GM12878 (cell line): Measurements from ENCODE around the gene WDR91. TPM values are rescaled to one million over a fixed set of nuclear protein-coding genes. Genes with fewer than 3 reads are reported as not detected.

Experiments
- ATAC-seq: fragments of 200-7000 bp; cut with Tn5 transposase; 3 replicates; pipeline ENCODE4 v1.9.1; 2020; ENCODE audit warnings: mild to moderate bottlenecking, moderate library complexity
- BruUV-seq: library from RNA; stranded (reverse); fragments of 400-500 nt; replicated peaks from 2 replicates; lab custom pipeline; 2021; lab: Mats Ljungman, UMichigan
- CTCF ChIA-PET: fragments of 300-600 bp; sonication (Branson Sonifier 250); formaldehyde crosslinking; extraction: SDS; loops from one replicate; lab custom pipeline; 2021; ENCODE audit warnings: inconsistent platforms; lab: Yijun Ruan, JAX
- POLR2A ChIA-PET: fragments of 350-600 bp; formaldehyde crosslinking; extraction: SDS; loops from one replicate; lab custom pipeline; 2021; ENCODE audit warnings: inconsistent platforms; lab: Charles Lee
- RAD21 ChIA-PET: fragments of 300-600 bp; sonication (Branson Sonifier 250); formaldehyde crosslinking; loops from one replicate; lab custom pipeline; 2023; ENCODE audit warnings: antibody characterized with exemption; ENCODE audit not compliant: unreplicated experiment; lab: Charles Lee
- SMC1A ChIA-PET: fragments of 300-600 bp; sonication (Branson Sonifier 250); formaldehyde crosslinking; loops from one replicate; lab custom pipeline; 2023; ENCODE audit not compliant: unreplicated experiment, uncharacterized antibody; lab: Charles Lee
- DNase-seq: peaks from one replicate; pipeline ENCODE4 v3.0.0-alpha.2; 2011; ENCODE audit warnings: low read depth, low spot score
- FAIRE-seq: peaks from 3 replicates; lab custom pipeline; 2011; peaks lifted over from hg19 to GRCh38; lab: Jason Lieb, UNC
- H2AFZ ChIP-seq: 2 replicates; pipeline ENCODE4 v1.6.0; 2011; ENCODE audit warnings: low read depth, low read length, control low read depth; ENCODE audit not compliant: control insufficient read depth
- H3K27ac ChIP-seq: 2 replicates; pipeline ENCODE4 v1.5.1; 2011; ENCODE audit warnings: control low read depth; ENCODE audit not compliant: control insufficient read depth, insufficient read depth
- H3K27me3 ChIP-seq, 2 experiments: replicated peaks in 1 of 2; 2 replicates each; pipeline versions ENCODE4 v1.6.0 to v1.6.1; 2011; ENCODE audit warnings: low read length in 1 of 2; ENCODE audit not compliant: control insufficient read depth in 2 of 2, insufficient read depth in 2 of 2
- H3K36me3 ChIP-seq, 2 experiments: 2 replicates each; pipeline ENCODE4 v1.5.1; 2011; ENCODE audit warnings: low read length in 1 of 2; ENCODE audit not compliant: control insufficient read depth in 2 of 2, insufficient read depth in 2 of 2
- H3K4me1 ChIP-seq: 2 replicates; pipeline ENCODE4 v1.6.1; 2011; ENCODE audit warnings: mild to moderate bottlenecking, low read length, moderate library complexity, mixed read lengths; ENCODE audit not compliant: control insufficient read depth, insufficient read depth
- H3K4me2 ChIP-seq: 2 replicates; pipeline ENCODE4 v1.6.0; 2011; ENCODE audit warnings: control low read depth; ENCODE audit not compliant: control insufficient read depth, insufficient read depth
- H3K4me3 ChIP-seq: fragments of 200-600 bp; sonication (generic); 2 replicates; pipeline ENCODE4 v1.5.1; 2016
- H3K79me2 ChIP-seq: 2 replicates; pipeline ENCODE4 v1.6.0; 2011; ENCODE audit warnings: low read length; ENCODE audit not compliant: control insufficient read depth, insufficient read depth
- H3K9ac ChIP-seq: 2 replicates; pipeline ENCODE4 v1.8.0; 2011; ENCODE audit warnings: low read length, control low read depth, mixed read lengths; ENCODE audit not compliant: control insufficient read depth, insufficient read depth
- H3K9me3 ChIP-seq: replicated peaks from 3 replicates; pipeline ENCODE4 v1.5.1; 2011; ENCODE audit warnings: mild to moderate bottlenecking, low read length; ENCODE audit not compliant: control insufficient read depth, insufficient read depth
- H4K20me1 ChIP-seq: 2 replicates; pipeline ENCODE4 v1.6.0; 2011; ENCODE audit not compliant: control insufficient read depth, insufficient read depth
- CHD4 ChIP-seq: fragments of 200-600 bp; sonication (generic); IDR thresholded peaks from 2 replicates; pipeline ENCODE4 v1.6.1; 2016; ENCODE audit warnings: mild to moderate bottlenecking
- CREM ChIP-seq: IDR thresholded peaks from 2 replicates; pipeline ENCODE4 v1.6.1; 2014; ENCODE audit warnings: antibody characterized with exemption, low read depth
- CTCF ChIP-seq, 3 experiments: IDR thresholded peaks in 2 of 3; conservative IDR thresholded peaks in 1 of 3; 2 replicates each; pipeline ENCODE4 v1.5.1; 2011; ENCODE audit warnings: low read depth in 3 of 3, low read length in 3 of 3, mild to moderate bottlenecking in 3 of 3, control low read depth in 2 of 3, moderate library complexity in 2 of 3, inconsistent platforms in 1 of 3, mixed read lengths in 1 of 3; ENCODE audit not compliant: control insufficient read depth in 2 of 3, insufficient read depth in 1 of 3; ENCODE audit errors: extremely low read depth in 1 of 3
- EED ChIP-seq: sonication (generic); IDR thresholded peaks from 2 replicates; pipeline ENCODE4 v1.6.1; 2016; ENCODE audit warnings: antibody characterized with exemption, low read depth
- IKZF1 ChIP-seq: fragments of 450-650 bp; conservative IDR thresholded peaks from 2 replicates; pipeline ENCODE4 v1.6.1; 2017; ENCODE audit warnings: antibody characterized with exemption, mild to moderate bottlenecking
- MEF2A ChIP-seq: IDR thresholded peaks from 2 replicates; pipeline ENCODE4 v1.6.1; 2011; ENCODE audit warnings: low read depth, mild to moderate bottlenecking, low read length, moderate library complexity; ENCODE audit not compliant: insufficient read depth
- MYC ChIP-seq: IDR thresholded peaks from 2 replicates; pipeline ENCODE4 v1.6.1; 2011; ENCODE audit warnings: mild to moderate bottlenecking, low read length, moderate library complexity, inconsistent platforms; ENCODE audit not compliant: insufficient read depth, insufficient replicate concordance, insufficient read length, severe bottlenecking
- NR2C1 ChIP-seq: fragments of 450-650 bp; IDR thresholded peaks from 2 replicates; pipeline ENCODE4 v1.6.1; 2017; ENCODE audit warnings: antibody characterized with exemption, mild to moderate bottlenecking, moderate library complexity
- POLR2A ChIP-seq: IDR thresholded peaks from 2 replicates; pipeline ENCODE4 v1.6.1; 2011; ENCODE audit warnings: low read depth, mild to moderate bottlenecking, low read length
- POU2F2 ChIP-seq: IDR thresholded peaks from 3 replicates; pipeline ENCODE4 v1.6.1; 2011; ENCODE audit warnings: low read depth, mild to moderate bottlenecking, low read length, borderline replicate concordance
- RUNX3 ChIP-seq: IDR thresholded peaks from 2 replicates; pipeline ENCODE4 v1.6.1; 2012; ENCODE audit warnings: low read length, inconsistent platforms
- SRF ChIP-seq, 2 experiments: IDR thresholded peaks; 2 replicates each; pipeline ENCODE4 v1.6.1; 2011; ENCODE audit warnings: low read depth in 2 of 2, low read length in 2 of 2, mild to moderate bottlenecking in 1 of 2, moderate library complexity in 1 of 2
- USF2 ChIP-seq: IDR thresholded peaks from 2 replicates; pipeline ENCODE4 v1.6.1; 2011; ENCODE audit warnings: low read depth, low read length, improper control_type of control experiment, borderline replicate concordance
- ZNF274 ChIP-seq: IDR thresholded peaks from one replicate; pipeline ENCODE4 v1.8.0; 2011; ENCODE audit not compliant: insufficient read length, insufficient read depth
- WGBS: methylation state at CpG from one replicate; pipeline ENCODE4 v1.1.6; 2016; ENCODE audit warnings: low lambda C conversion rate; ENCODE audit not compliant: insufficient replicate concordance, insufficient coverage; ENCODE audit errors: missing lambda C conversion rate; 5-methylcytosine and 5-hydroxymethylcytosine counted together
- in situ Hi-C: fragments of 300-500 bp; cut with MboI; formaldehyde crosslinking; loops from 9 replicates; pipeline ENCODE4 v1.14.3; 2018; ENCODE audit warnings: mixed read lengths
- intact Hi-C: fragments of 100-400 bp; cut with micrococcal nuclease; formaldehyde crosslinking; loops from one replicate; pipeline ENCODE4 v1.14.2; 2022; ENCODE audit not compliant: unreplicated experiment
- polyA plus RNA-seq, 11 experiments: library from polyadenylated mRNA; depleted of rRNA in 4 of 11; unstranded in 6 of 11; stranded (reverse) in 5 of 11; fragments of >200 nt; fragmentation: Nextera tagmentation in 4 of 11; fragmentation: Illumina TruSeq in 1 of 11; extraction: Ambion mirVana in 4 of 11; extraction: Trizol in 1 of 11; gene quantifications; 1 replicate in 1 of 11; 2 replicates in 10 of 11; pipeline versions ENCODE4 v1.2.1 to v1.2.3, GENCODE V29; 2011 to 2016; ENCODE audit warnings: inconsistent platforms in 2 of 11, missing spikeins in 2 of 11, low read depth in 1 of 11
- total RNA-seq, 4 experiments: library from RNA; depleted of rRNA in 3 of 4; stranded (reverse); fragments of >200 nt in 3 of 4; fragmentation: Illumina TruSeq in 1 of 4; extraction: Trizol in 1 of 4; gene quantifications; 2 replicates each; pipeline versions ENCODE4 v1.2.1 to v1.2.3, GENCODE V29; 2013 to 2021
- TF ChIP-seq, protein P1 (sequence below): fragments of 450-650 bp; IDR thresholded peaks from 2 replicates; pipeline ENCODE4 v1.6.1; 2016; ENCODE audit warnings: mild to moderate bottlenecking
- TF ChIP-seq, protein P2 (sequence below): fragments of 450-650 bp; IDR thresholded peaks from 2 replicates; pipeline ENCODE4 v1.6.1; 2016; ENCODE audit warnings: mild to moderate bottlenecking

The WDR91 gene
- total and polyA plus RNA-seq, 10 of the 15 experiments (the other 5 are each of a cell fraction or from before 2014, with no cell fraction given): 7.6 to 83.3 (median 16.5) TPM

GRCh38 chr7:135169141-135169963 lies 42.0 kb downstream of the WDR91 start:
- no peak overlapping the region for H2AFZ ChIP-seq
- in situ Hi-C loops: loop anchor here (5.0 to 10.0 kb wide), 2 partner anchors 177 to 525 kb away; partner anchors contain the start of gene BPGM
- TF ChIP-seq USF2 (no peak), CREM (peak; percentile 31; the same call in 1 of the 2 replicates), NR2C1 (peak; percentile 49; the same call in 1 of the 2 replicates), IKZF1 (peak; percentile 62), EED (peak; percentile 24; the same call in 1 of the 2 replicates), POU2F2 (peak; percentile 58; the same call in 1 of the 3 replicates), POLR2A (peak; percentile 67), SRF (IDR thresholded peaks at IDR 0.05; ENCODE audit: low read depth in 2 of 2, low read length in 2 of 2) (peak in 1 of 2 experiments; percentile 32; a peak in 1 of 4 replicates), MEF2A (0 out of 2 replicates have a peak, but pooled peaks have one; percentile 38), ZNF274 (no peak), MYC (no peak), RUNX3 (peak; percentile 57), CTCF (IDR thresholded peaks at IDR 0.05 in 2 of 3, conservative IDR thresholded peaks at IDR 0.05 in 1 of 3; ENCODE audit: control insufficient read depth in 2 of 3, extremely low read depth in 1 of 3, insufficient read depth in 1 of 3, low read depth in 3 of 3, low read length in 3 of 3) (peak; percentile 80 to 88 (median 87); a peak in 5 of 6 replicates), CHD4 (no peak)
- TF ChIP-seq, protein P1, sequence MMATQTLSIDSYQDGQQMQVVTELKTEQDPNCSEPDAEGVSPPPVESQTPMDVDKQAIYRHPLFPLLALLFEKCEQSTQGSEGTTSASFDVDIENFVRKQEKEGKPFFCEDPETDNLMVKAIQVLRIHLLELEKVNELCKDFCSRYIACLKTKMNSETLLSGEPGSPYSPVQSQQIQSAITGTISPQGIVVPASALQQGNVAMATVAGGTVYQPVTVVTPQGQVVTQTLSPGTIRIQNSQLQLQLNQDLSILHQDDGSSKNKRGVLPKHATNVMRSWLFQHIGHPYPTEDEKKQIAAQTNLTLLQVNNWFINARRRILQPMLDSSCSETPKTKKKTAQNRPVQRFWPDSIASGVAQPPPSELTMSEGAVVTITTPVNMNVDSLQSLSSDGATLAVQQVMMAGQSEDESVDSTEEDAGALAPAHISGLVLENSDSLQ: peak; percentile 25; the same call in 1 of the 2 replicates
- TF ChIP-seq, protein P2, sequence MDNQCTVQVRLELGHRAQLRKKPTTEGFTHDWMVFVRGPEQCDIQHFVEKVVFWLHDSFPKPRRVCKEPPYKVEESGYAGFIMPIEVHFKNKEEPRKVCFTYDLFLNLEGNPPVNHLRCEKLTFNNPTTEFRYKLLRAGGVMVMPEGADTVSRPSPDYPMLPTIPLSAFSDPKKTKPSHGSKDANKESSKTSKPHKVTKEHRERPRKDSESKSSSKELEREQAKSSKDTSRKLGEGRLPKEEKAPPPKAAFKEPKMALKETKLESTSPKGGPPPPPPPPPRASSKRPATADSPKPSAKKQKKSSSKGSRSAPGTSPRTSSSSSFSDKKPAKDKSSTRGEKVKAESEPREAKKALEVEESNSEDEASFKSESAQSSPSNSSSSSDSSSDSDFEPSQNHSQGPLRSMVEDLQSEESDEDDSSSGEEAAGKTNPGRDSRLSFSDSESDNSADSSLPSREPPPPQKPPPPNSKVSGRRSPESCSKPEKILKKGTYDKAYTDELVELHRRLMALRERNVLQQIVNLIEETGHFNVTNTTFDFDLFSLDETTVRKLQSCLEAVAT: peak; percentile 50

More at GRCh38 chr7:135169141-135169963, 42.0 kb downstream of the WDR91 start:
- Histone ChIP-seq H3K36me3 (peaks cover 28 to 32% of the 10 kb centered on the region in 2 experiments), H3K9me3 (no peaks in the 10 kb centered on the region; the same call in 2 of the 3 replicates), H3K27ac (peak overlapping the region; percentile 96), H4K20me1 (no peaks in the 10 kb centered on the region; the same call in 1 of the 2 replicates), H3K27me3 (no peaks in the 10 kb centered on the region), H3K9ac (peak overlapping the region; percentile 73), H3K4me1 (peaks cover 24% of the 10 kb centered on the region), H3K4me2 (peak overlapping the region; percentile 99), H3K4me3 (peak overlapping the region; percentile 84), H3K79me2 (peaks cover 67% of the 10 kb centered on the region)
- ChIA-PET RAD21 (interaction anchor here (0.6 to 11.6 kb wide), 23 partner anchors 9 to 535 kb away, joined by 3 to 151 read pairs (median 5); partner anchors contain the start of genes AGBL3, TMEM140 and WDR91), SMC1A (interaction anchor here (0.7 to 13.1 kb wide), 33 partner anchors 9 to 535 kb away, joined by 3 to 158 read pairs (median 5); partner anchors contain the start of genes AGBL3, BPGM, TMEM140 and WDR91), POLR2A (interaction anchor here (1.1 to 15.9 kb wide), 10 partner anchors 9 to 224 kb away, joined by 3 to 169 read pairs (median 22); partner anchors contain the start of genes AGBL3, TMEM140 and WDR91), CTCF (interaction anchor here (0.6 to 12.2 kb wide), 33 partner anchors 9 to 536 kb away, joined by 3 to 157 read pairs (median 5); partner anchors contain the start of genes AGBL3, BPGM, TMEM140 and WDR91)
- 0% methylated on average over 11 of the region's 11 CpGs for WGBS
- DNase-seq: no peak
- FAIRE-seq: peak; percentile 82
- peak; percentile 67 for ATAC-seq
- intact Hi-C loops: loop anchor here (1.0 kb wide), 1 partner anchor 176 kb away; no protein-coding TSS in a partner anchor
- TSS peak; percentile 68 for BruUV-seq
